Brain microvascular endothelial cell (primary cell): ENCODE results near the gene ATP1A1.

Experiments
- DNase-seq: peaks from one replicate; pipeline ENCODE4 v3.0.0-alpha.2; 2020
- H3K27ac ChIP-seq: fragments of 250-450 bp; sonication (Bioruptor Pico); 2 replicates; pipeline ENCODE4 v1.5.1; 2020; ENCODE audit warnings: mild to moderate bottlenecking, moderate library complexity
- H3K27me3 ChIP-seq: fragments of 250-450 bp; sonication (Bioruptor Pico); replicated peaks from 2 replicates; pipeline ENCODE4 v1.5.1; 2020; ENCODE audit warnings: mild to moderate bottlenecking
- H3K36me3 ChIP-seq: fragments of 250-450 bp; sonication (Bioruptor Pico); replicated peaks from 2 replicates; pipeline ENCODE4 v1.5.1; 2020; ENCODE audit warnings: mild to moderate bottlenecking
- H3K4me3 ChIP-seq: 2 replicates; pipeline ENCODE4 v1.5.1; 2011; ENCODE audit warnings: low read depth, mild to moderate bottlenecking, control low read depth, low read length, moderate library complexity
- in situ Hi-C: cut with HindIII; loops from 2 replicates; pipeline ENCODE4 v1.10.0; 2017; ENCODE audit warnings: low sequenced_read_pairs, low pct_ligation_motif_present
- TF ChIP-seq, protein P1 (sequence below): IDR thresholded peaks from 2 replicates; pipeline ENCODE4 v1.5.1; 2011; ENCODE audit warnings: low read depth, mild to moderate bottlenecking, moderate library complexity, low read length, control low read depth, inconsistent platforms; ENCODE audit errors: missing control alignments

ATP1A1 gene

DNA sequence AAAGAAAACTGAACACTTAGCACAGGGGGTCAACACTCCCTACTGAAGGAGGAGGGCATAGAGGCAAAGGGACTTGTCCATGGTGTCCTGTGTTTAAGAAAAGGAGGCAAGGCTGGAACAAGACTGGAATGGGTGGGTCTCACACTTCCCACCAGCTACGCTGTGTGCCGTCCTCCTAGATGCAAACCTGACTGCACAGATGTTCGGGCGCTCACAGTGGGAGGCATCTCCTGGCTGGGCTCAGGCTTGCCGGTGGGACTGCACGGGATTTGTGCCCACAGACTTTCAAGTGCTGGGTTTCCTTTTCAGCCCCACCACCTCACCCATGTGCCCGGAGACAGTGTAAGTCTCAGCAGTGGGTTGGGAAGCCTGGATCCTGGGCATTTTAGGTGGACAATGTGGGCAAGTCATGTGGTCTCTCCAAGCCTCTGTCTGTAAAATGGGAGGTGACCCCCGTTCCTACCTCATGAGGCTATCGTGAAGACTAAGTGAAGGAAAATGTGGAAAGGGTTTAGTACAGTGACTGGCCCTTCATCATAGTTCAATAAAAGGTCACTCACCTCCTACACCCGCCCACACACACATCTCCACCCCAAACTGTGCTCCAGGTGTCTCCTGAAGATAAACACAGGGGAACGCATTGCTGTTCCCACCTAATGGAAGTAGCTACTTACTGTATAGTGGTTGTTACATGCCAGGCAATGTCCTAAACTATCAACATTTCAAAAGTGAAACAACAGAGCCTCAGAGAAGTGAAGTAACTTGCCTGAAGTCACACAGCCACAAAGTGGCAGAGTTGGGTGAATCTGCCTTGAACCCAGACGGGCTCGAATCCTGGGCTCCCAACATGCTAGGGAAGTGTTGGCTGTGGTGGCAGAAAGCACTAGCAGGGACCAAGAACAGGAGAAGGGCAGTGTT is 36.0 kb downstream of the ATP1A1 start:
- in situ Hi-C loops: no loop called here
- Histone ChIP-seq H3K36me3 (peaks cover 32% of the 10 kb centered on the region), H3K27me3 (no peaks in the 10 kb centered on the region), H3K4me3 (no peak overlapping the region), H3K27ac (no peak overlapping the region)
- TF ChIP-seq, protein P1, sequence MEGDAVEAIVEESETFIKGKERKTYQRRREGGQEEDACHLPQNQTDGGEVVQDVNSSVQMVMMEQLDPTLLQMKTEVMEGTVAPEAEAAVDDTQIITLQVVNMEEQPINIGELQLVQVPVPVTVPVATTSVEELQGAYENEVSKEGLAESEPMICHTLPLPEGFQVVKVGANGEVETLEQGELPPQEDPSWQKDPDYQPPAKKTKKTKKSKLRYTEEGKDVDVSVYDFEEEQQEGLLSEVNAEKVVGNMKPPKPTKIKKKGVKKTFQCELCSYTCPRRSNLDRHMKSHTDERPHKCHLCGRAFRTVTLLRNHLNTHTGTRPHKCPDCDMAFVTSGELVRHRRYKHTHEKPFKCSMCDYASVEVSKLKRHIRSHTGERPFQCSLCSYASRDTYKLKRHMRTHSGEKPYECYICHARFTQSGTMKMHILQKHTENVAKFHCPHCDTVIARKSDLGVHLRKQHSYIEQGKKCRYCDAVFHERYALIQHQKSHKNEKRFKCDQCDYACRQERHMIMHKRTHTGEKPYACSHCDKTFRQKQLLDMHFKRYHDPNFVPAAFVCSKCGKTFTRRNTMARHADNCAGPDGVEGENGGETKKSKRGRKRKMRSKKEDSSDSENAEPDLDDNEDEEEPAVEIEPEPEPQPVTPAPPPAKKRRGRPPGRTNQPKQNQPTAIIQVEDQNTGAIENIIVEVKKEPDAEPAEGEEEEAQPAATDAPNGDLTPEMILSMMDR: no peak
- DNase-seq: no peak

DNA sequence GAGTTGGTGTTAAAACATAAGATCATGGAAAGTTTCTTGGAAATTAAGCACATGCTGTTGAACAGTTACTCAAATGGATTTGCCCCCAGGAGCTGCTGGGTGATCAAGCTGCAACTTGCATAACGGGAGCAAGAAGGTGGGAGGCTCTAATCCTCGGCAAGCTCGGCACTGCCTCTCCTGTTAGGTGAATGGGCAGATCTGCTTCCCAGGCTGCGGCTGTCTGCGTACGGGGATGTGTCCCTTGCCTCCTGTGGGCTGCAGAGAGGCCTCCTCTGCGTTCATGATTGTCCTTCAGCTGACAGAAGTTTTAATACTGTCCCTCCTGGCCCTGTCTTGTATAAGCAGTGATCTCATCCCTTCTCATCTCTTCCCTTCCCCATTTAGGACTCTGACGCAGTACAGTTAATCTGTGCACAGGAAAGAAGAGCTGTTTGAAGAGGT is 36.7 kb downstream of the ATP1A1 start:
- H3K27me3 ChIP-seq: no peaks in the 10 kb centered on the region
- in situ Hi-C loops: no loop called here
- no peak for DNase-seq
- no peak overlapping the region for H3K4me3 ChIP-seq
- TF ChIP-seq, protein P1: no peak
- H3K27ac ChIP-seq: no peak overlapping the region
- H3K36me3 ChIP-seq: peaks cover 25% of the 10 kb centered on the region

DNA sequence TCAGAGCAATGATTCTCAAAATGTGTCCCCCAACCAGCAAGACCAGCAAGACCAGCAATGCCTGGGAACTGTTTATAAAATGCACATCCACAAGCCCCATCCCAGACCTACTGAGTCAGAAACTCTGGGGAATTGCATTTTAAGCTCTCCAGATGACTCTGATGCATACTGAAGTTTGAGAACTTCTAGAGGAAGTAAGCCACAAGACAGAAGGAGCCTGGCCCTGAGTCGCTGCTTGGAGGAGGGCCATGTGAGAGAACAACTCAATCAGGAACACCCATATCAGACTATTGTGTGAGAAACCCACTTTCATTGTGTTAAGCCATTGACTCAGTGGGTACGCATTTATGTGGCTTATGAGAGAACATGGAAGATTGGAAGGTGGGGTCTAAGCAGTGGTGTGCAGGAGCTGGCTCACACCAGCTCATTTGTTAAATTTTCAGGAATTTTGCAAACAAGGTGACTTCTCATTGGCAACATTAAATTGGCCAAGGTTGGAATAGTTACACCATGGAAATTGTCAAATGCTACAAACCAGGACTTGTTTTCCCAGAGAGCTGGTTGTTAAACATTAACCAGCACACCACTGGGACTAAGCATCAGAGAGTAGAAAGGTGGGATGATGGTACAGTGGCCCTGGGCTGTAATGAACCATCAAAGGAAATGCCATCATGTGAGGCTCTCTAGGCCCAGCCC is 38.9 kb downstream of the ATP1A1 start:
- Histone ChIP-seq H3K27ac (no peak overlapping the region), H3K36me3 (peaks cover 6% of the 10 kb centered on the region), H3K27me3 (no peaks in the 10 kb centered on the region), H3K4me3 (no peak overlapping the region)
- TF ChIP-seq, protein P1: no peak
- DNase-seq: peak; percentile 24
- in situ Hi-C loops: no loop called here

DNA sequence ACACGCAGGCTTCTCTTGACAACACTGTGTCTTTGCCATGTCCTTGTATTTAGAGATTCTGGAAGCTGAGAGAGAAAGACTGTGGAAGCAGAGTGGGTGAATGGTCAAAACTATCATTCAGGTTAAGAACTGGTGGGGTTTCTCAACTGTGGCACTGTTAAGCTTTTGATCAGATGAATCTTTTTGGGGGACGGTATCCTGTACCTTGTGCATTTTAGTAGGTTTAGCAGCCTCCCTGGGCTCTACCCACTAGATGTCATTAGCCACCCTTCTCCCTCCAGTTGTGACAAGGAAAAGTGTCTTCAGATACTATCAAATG is 39.4 kb downstream of the ATP1A1 start:
- Histone ChIP-seq H3K36me3 (peaks cover 6% of the 10 kb centered on the region), H3K27ac (no peak overlapping the region), H3K4me3 (no peak overlapping the region), H3K27me3 (no peaks in the 10 kb centered on the region)
- no peak for DNase-seq
- TF ChIP-seq, protein P1: no peak
- in situ Hi-C loops: no loop called here

DNA sequence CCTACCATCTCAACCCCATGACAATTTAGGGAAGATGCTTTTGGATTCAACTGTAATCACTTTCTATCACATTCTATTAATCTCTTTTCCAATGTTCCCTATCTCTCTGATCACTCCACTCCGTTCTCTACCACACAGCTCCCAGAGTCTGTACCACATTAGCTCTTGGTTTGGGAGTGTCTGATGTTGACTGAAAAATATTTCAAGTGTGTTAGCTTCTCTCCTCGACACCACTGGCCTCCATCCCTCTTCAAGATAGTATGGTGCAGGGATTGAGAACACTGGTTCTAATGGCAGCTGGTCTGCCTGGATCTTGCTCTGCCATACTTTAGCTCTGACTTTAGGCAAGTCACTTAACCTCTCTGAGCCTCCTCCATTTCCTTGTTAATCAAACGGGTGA is 39.9 kb downstream of the ATP1A1 start:
- in situ Hi-C loops: no loop called here
- H3K27ac ChIP-seq: no peak overlapping the region
- TF ChIP-seq, protein P1: no peak
- no peak overlapping the region for H3K4me3 ChIP-seq
- no peaks in the 10 kb centered on the region for H3K27me3 ChIP-seq
- peaks cover 1% of the 10 kb centered on the region for H3K36me3 ChIP-seq
- no peak for DNase-seq
